KMS-11 (cell line): ENCODE data around the gene PICALM.
A peak's percentile ranks its signal among the peaks of the same experiment; 100 is the strongest.

Experiments used
- H2AFZ ChIP-seq: fragments of 200-600 bp; sonication (generic); 2 replicates; pipeline ENCODE4 v1.6.1; 2016; ENCODE audit warnings: antibody characterized with exemption, mixed run types, low read depth
- H3K27ac ChIP-seq: fragments of 200-600 bp; sonication (generic); 2 replicates; pipeline ENCODE4 v1.6.1; 2016; ENCODE audit warnings: mild to moderate bottlenecking, mixed run types
- H3K27me3 ChIP-seq: fragments of 200-600 bp; sonication (generic); 2 replicates; pipeline ENCODE4 v1.6.1; 2017; ENCODE audit warnings: mild to moderate bottlenecking, low read depth, mixed run types, moderate library complexity; ENCODE audit not compliant: insufficient read depth
- H3K36me3 ChIP-seq: fragments of 200-600 bp; sonication (generic); 2 replicates; pipeline ENCODE4 v1.6.1; 2017; ENCODE audit warnings: mild to moderate bottlenecking, mixed run types; ENCODE audit not compliant: insufficient read depth
- H3K4me1 ChIP-seq: fragments of 200-600 bp; sonication (generic); 2 replicates; pipeline ENCODE4 v1.6.1; 2016; ENCODE audit warnings: mild to moderate bottlenecking, low read depth, mixed run types; ENCODE audit not compliant: poor library complexity, severe bottlenecking
- H3K4me2 ChIP-seq: fragments of 200-600 bp; sonication (generic); 2 replicates; pipeline ENCODE4 v1.7.0; 2016; ENCODE audit warnings: mild to moderate bottlenecking, mixed run types
- H3K4me3 ChIP-seq: fragments of 200-600 bp; sonication (generic); IDR thresholded peaks from 2 replicates; pipeline ENCODE4 v1.6.1; 2017; ENCODE audit warnings: low read depth, low read length, mixed read lengths; ENCODE audit not compliant: insufficient read depth
- H3K79me2 ChIP-seq: fragments of 200-600 bp; sonication (generic); 2 replicates; pipeline ENCODE4 v1.6.1; 2016; ENCODE audit warnings: low read depth, mixed run types; ENCODE audit not compliant: insufficient read depth
- H3K9ac ChIP-seq: fragments of 200-600 bp; sonication (generic); 2 replicates; pipeline ENCODE4 v1.6.1; 2016; ENCODE audit warnings: mild to moderate bottlenecking, mixed run types
- H4K20me1 ChIP-seq: fragments of 200-600 bp; sonication (generic); 2 replicates; pipeline ENCODE4 v1.6.1; 2016; ENCODE audit warnings: mild to moderate bottlenecking, mixed run types; ENCODE audit not compliant: insufficient read depth
- TF ChIP-seq, protein P1 (sequence below): fragments of 200-600 bp; sonication (generic); conservative IDR thresholded peaks from 2 replicates; pipeline ENCODE4 v1.6.1; 2017; ENCODE audit warnings: low read depth, mild to moderate bottlenecking, antibody characterized with exemption, low read length, moderate library complexity, mixed read lengths

PICALM gene

GRCh38 chr11:86068138-86068871 lies 579 bp downstream of the PICALM start:
- H3K4me1 ChIP-seq: peaks cover 58% of the 10 kb centered on the region
- no peaks in the 10 kb centered on the region for H3K36me3 ChIP-seq
- H3K79me2 ChIP-seq: peaks cover 56% of the 10 kb centered on the region
- TF ChIP-seq, protein P1, sequence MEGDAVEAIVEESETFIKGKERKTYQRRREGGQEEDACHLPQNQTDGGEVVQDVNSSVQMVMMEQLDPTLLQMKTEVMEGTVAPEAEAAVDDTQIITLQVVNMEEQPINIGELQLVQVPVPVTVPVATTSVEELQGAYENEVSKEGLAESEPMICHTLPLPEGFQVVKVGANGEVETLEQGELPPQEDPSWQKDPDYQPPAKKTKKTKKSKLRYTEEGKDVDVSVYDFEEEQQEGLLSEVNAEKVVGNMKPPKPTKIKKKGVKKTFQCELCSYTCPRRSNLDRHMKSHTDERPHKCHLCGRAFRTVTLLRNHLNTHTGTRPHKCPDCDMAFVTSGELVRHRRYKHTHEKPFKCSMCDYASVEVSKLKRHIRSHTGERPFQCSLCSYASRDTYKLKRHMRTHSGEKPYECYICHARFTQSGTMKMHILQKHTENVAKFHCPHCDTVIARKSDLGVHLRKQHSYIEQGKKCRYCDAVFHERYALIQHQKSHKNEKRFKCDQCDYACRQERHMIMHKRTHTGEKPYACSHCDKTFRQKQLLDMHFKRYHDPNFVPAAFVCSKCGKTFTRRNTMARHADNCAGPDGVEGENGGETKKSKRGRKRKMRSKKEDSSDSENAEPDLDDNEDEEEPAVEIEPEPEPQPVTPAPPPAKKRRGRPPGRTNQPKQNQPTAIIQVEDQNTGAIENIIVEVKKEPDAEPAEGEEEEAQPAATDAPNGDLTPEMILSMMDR: 0 out of 2 replicates have a peak, but pooled peaks have one; percentile 16
- H3K4me3 ChIP-seq: peak overlapping the region; percentile 95
- no peaks in the 10 kb centered on the region for H3K27me3 ChIP-seq
- peak overlapping the region; percentile 92 for H3K4me2 ChIP-seq
- H4K20me1 ChIP-seq: peaks cover 46% of the 10 kb centered on the region
- H3K27ac ChIP-seq: peak overlapping the region; percentile 84
- H3K9ac ChIP-seq: peak overlapping the region; percentile 79
- peak overlapping the region; percentile 2; the same call in 1 of the 2 replicates for H2AFZ ChIP-seq

DNA sequence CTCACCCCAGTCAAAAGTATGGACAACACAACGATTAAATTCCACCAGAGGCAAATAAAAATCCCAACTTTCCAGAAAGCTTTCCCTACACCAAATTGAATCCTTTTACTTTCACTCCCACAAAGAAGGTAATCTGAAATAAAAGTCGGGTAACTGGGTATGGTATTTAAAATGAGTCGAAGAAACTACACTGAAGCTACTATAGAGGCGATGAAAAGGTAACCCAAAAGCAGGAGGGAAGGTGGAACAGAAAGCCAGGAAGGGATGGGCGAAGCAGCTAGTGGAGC lies 1.1 kb downstream of the PICALM start:
- peak overlapping the region; percentile 79 for H3K9ac ChIP-seq
- H4K20me1 ChIP-seq: peaks cover 51% of the 10 kb centered on the region
- H3K4me1 ChIP-seq: peaks cover 63% of the 10 kb centered on the region
- no peaks in the 10 kb centered on the region for H3K36me3 ChIP-seq
- TF ChIP-seq, protein P1: no peak
- peak overlapping the region; percentile 92 for H3K4me2 ChIP-seq
- H3K27me3 ChIP-seq: no peaks in the 10 kb centered on the region
- peaks cover 61% of the 10 kb centered on the region for H3K79me2 ChIP-seq
- peak overlapping the region; percentile 95 for H3K4me3 ChIP-seq
- H2AFZ ChIP-seq: no peak overlapping the region
- H3K27ac ChIP-seq: peak overlapping the region; percentile 84

- TF ChIP-seq, protein P1: no peak
- peak overlapping the region; percentile 95 for H3K4me3 ChIP-seq
- peaks cover 56% of the 10 kb centered on the region for H4K20me1 ChIP-seq
- peak overlapping the region; percentile 79 for H3K9ac ChIP-seq
- H2AFZ ChIP-seq: no peak overlapping the region
- peak overlapping the region; percentile 84 for H3K27ac ChIP-seq
- peaks cover 68% of the 10 kb centered on the region for H3K4me1 ChIP-seq
- peak overlapping the region; percentile 92 for H3K4me2 ChIP-seq
- no peaks in the 10 kb centered on the region for H3K27me3 ChIP-seq
- H3K79me2 ChIP-seq: peaks cover 67% of the 10 kb centered on the region
- no peaks in the 10 kb centered on the region for H3K36me3 ChIP-seq
These were observed 1.7 kb downstream of the PICALM start for GRCh38 chr11:86067009-86067850.

GRCh38 chr11:86066657-86067008 lies 2.3 kb downstream of the PICALM start:
- Histone ChIP-seq H3K27me3 (no peaks in the 10 kb centered on the region), H3K27ac (peak overlapping the region; percentile 84), H3K4me3 (peak overlapping the region; percentile 13), H3K36me3 (no peaks in the 10 kb centered on the region), H2AFZ (no peak overlapping the region), H3K4me1 (peaks cover 64% of the 10 kb centered on the region), H4K20me1 (peaks cover 62% of the 10 kb centered on the region), H3K79me2 (peaks cover 73% of the 10 kb centered on the region), H3K9ac (peak overlapping the region; percentile 79; the same call in 1 of the 2 replicates), H3K4me2 (peak overlapping the region; percentile 92)
- TF ChIP-seq, protein P1: no peak
